ENCODE data around the gene AP2A1. TPM values are rescaled to one million over a fixed set of nuclear protein-coding genes. Genes with fewer than 3 reads are reported as not detected.

The AP2A1 gene
- 31.7 to 63.3 TPM (median 57.1 TPM) in 5 replicates for total RNA-seq (2022; extraction: Qiagen RNA extraction; ENCODE audit: low read depth)

DNA sequence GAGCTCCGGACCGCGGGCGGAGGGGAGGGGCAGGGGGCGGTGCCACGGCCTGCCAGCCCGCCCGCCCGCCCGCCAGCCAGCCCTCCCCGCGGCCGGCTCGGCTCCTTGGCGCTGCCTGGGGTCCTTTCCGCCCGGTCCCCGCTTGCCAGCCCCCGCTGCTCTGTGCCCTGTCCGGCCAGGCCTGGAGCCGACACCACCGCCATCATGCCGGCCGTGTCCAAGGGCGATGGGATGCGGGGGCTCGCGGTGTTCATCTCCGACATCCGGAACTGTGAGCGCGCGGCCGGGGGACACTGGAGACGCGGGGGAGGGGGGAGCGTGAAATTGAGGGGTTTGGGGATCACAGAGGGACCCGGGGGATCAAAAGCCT is at the start of gene AP2A1:
AP2A1 (plus strand) TSS at position 72 of the 370 bp plus-strand sequence; CDS start at position 205, 133 bp downstream.

DNA sequence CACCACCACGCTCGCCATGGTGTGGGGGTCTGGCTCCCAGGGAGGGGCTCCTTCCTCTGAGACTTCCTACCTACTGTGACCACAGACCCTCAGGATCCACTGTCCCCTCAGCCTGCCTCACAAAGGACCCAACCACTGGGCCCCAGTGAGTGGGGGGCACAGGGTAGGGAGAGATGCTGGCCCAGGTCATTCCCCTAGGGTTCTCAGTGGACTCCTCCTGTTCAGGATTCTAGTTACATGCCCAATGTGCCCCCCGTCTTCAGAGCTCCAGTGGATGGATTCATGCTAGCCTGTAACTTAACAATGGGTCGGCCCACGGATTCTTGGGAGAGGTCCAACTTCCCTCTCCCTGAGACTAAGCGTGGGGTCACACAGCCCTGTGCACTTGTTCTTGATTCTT is 3.6 kb upstream of the AP2A1 start, which contains the start of gene TSKS:
TSKS (minus strand) TSS at position 77 of the 400 bp plus-strand sequence; CDS start at position 18, 59 bp downstream.

DNA sequence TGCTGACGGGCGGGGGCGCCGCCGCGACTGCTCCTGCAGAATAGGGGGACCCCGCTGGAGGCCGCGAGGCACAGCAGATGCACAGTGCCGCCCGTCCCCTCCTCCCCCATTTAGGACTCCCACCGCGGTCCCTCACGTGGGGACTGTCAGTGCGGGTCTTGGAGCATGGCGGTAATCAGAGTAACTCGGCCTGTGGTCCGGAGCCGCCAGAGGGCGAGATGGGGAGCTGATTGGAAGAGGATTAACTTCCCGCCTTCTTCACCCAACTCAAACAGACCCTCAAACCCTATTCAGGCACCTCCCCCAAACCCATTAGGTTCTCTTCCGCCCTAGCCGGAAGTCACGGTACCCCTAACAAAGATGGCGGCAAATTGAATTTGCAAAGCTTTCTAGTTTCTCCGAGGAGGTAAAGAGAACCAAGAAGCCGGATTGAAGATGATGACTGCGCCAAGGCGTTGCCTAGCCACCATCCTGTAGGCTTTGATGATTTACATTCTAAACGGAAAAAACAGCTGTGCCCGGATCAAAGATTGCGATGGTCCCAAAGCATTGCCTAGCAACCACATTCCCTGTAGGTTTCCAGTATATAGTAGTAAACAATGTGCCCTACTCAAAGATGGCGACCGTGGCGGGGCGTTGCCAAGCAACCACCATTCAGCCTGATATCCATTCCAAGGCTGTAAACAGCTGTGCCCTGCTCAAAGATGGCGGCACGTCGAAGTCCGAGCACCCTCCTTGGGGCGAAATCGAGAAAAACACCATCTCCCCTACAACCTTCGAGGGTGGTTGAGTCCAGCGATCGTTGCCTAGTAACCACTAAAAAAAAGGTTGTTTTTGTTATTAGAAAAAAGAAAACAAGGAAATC is 46.4 kb downstream of the AP2A1 start, which contains the start of gene FUZ:
FUZ (minus strand) TSS at position 296 of the 865 bp plus-strand sequence; CDS start at position 110, 186 bp downstream.

DNA sequence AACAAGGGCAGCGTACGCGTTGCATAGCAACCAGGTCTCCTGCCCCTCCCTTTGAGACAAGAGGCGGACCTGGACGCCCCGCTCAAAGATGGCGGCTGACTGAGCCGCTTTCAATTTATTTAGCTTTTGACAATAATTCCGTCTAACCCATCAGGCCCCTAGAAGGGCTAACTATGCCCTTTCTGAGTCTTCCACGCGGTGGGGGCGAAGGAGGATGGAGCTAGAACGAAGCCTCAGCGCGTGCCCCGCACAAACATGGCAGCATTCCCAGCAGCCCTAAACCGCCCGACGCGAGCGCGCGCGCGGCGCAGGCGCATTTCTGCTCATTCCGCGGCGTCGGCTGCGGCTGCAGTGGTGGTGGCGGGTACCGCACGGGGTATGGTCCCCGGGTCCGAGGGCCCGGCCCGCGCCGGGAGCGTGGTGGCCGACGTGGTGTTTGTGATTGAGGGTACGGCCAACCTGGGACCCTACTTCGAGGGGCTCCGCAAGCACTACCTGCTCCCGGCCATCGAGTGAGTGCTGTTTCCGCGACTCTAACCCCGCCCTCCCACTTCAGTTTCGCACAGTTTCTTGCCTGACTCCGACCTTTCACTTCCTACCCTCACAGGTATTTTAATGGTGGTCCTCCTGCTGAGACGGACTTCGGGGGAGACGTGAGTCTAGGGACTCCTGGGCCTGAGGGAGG is 51.3 kb downstream of the AP2A1 start, which contains the start of gene MED25:
MED25 (plus strand) TSS at position 326 of the 685 bp plus-strand sequence; CDS start at position 379, 53 bp downstream.

DNA sequence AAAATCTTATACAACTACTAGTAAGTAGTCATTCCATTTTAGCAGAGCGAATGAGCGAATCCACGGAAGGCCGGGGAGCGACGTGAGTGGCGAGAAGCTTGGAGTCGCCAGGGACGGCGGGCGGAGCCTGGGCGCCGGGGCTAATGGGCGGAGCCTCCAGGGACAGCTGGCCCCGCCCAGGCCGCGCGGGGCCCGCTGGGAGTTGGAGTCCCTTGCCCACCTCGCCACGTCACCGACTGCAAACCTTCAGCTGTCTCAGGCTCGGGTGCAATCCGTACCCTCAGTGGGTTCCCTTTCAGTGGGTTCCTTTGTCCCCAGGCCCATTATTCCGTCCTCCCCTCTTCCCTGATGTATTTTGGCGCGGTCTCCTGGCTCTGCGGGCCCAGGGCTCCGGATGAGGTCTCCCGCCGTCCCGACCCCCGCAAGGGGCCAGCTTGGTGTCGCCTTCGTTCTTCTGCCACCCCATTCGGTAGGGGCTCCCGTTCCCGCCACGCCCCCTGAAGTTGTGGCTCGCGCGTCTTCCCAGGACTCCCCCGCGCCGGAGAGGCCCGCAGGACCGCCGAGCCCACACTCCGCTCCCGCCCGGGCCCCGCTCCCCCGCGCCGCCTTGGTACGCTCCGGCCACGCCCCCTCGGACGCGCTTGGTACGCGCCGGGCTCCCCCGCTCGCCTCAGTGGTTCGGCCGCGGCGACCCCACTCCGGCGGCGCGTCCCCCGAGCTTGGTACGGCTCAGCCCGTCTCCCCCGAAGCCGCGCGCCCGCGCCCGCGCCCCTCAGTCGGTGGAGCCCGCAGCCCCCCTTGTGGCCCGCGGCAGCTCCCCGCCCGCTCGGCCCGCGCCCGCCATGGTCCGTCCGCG is 83.9 kb downstream of the AP2A1 start, which contains the start of gene PTOV1:
PTOV1 (plus strand) TSS at position 673 of the 856 bp plus-strand sequence.

Other genes starting within 250 kb of the AP2A1 start
- 2.0 to 2.8 TPM (median 2.7 TPM) in 5 replicates for gene RCN3, start 239.0 kb upstream of the AP2A1 start, total RNA-seq (2022; extraction: Qiagen RNA extraction; ENCODE audit: low read depth)
- 69.9 to 115 TPM (median 107 TPM) in 5 replicates for gene NOSIP, start 186.4 kb upstream of the AP2A1 start, total RNA-seq (2022; extraction: Qiagen RNA extraction; ENCODE audit: low read depth)
- 0.39 to 1.1 TPM (median 0.94 TPM) in 5 replicates for gene PRRG2, start 185.7 kb upstream of the AP2A1 start, total RNA-seq (2022; extraction: Qiagen RNA extraction; ENCODE audit: low read depth)
- 20.1 to 39.3 TPM (median 34.5 TPM) in 5 replicates for gene PRR12, start 175.8 kb upstream of the AP2A1 start, total RNA-seq (2022; extraction: Qiagen RNA extraction; ENCODE audit: low read depth)
- 70.1 to 151 TPM (median 135 TPM) in 5 replicates for gene RRAS, start 126.9 kb upstream of the AP2A1 start, total RNA-seq (2022; extraction: Qiagen RNA extraction; ENCODE audit: low read depth)
- 32.3 to 79.6 TPM (median 75.1 TPM) in 5 replicates for gene SCAF1, start 124.8 kb upstream of the AP2A1 start, total RNA-seq (2022; extraction: Qiagen RNA extraction; ENCODE audit: low read depth)
- gene IRF3, start 101.1 kb upstream of the AP2A1 start, total RNA-seq (2022; extraction: Qiagen RNA extraction; ENCODE audit: low read depth) = 69.2 to 108 TPM (median 102 TPM) in 5 replicates
- 49.1 to 71.5 TPM (median 65.4 TPM) in 5 replicates for gene BCL2L12, start 101.1 kb upstream of the AP2A1 start, total RNA-seq (2022; extraction: Qiagen RNA extraction; ENCODE audit: low read depth)
- gene PRMT1, start 89.7 kb upstream of the AP2A1 start, total RNA-seq (2022; extraction: Qiagen RNA extraction; ENCODE audit: low read depth) = 329 to 426 TPM (median 425 TPM) in 5 replicates
- 2.7 to 6.9 TPM (median 5.7 TPM) in 5 replicates for gene ADM5, start 77.4 kb upstream of the AP2A1 start, total RNA-seq (2022; extraction: Qiagen RNA extraction; ENCODE audit: low read depth)
- gene CPT1C, start 75.9 kb upstream of the AP2A1 start, total RNA-seq (2022; extraction: Qiagen RNA extraction; ENCODE audit: low read depth) = 11.4 to 14.4 TPM (median 13.4 TPM) in 5 replicates
- not detected in 5 replicates for gene TSKS, start 3.7 kb upstream of the AP2A1 start, total RNA-seq (2022; extraction: Qiagen RNA extraction; ENCODE audit: low read depth)
- gene FUZ, start 46.3 kb downstream of the AP2A1 start, total RNA-seq (2022; extraction: Qiagen RNA extraction; ENCODE audit: low read depth) = 9.3 to 17.9 TPM (median 15.0 TPM) in 5 replicates
- 39.7 to 74.7 TPM (median 67.0 TPM) in 5 replicates for gene MED25, start 51.3 kb downstream of the AP2A1 start, total RNA-seq (2022; extraction: Qiagen RNA extraction; ENCODE audit: low read depth)
- 98.8 to 160 TPM (median 149 TPM) in 5 replicates for gene PTOV1, start 84.2 kb downstream of the AP2A1 start, total RNA-seq (2022; extraction: Qiagen RNA extraction; ENCODE audit: low read depth)
- gene PNKP, start 100.6 kb downstream of the AP2A1 start, total RNA-seq (2022; extraction: Qiagen RNA extraction; ENCODE audit: low read depth) = 30.8 to 60.9 TPM (median 51.4 TPM) in 5 replicates
- gene AKT1S1, start 110.4 kb downstream of the AP2A1 start, total RNA-seq (2022; extraction: Qiagen RNA extraction; ENCODE audit: low read depth) = 64.4 to 121 TPM (median 114 TPM) in 5 replicates
- gene TBC1D17, start 110.7 kb downstream of the AP2A1 start, total RNA-seq (2022; extraction: Qiagen RNA extraction; ENCODE audit: low read depth) = 16.6 to 25.0 TPM (median 22.9 TPM) in 5 replicates
- 0.19 to 0.88 TPM (median 0.64 TPM) in 5 replicates for gene IL4I1, start 129.9 kb downstream of the AP2A1 start, total RNA-seq (2022; extraction: Qiagen RNA extraction; ENCODE audit: low read depth)
- 40.4 to 59.5 TPM (median 52.8 TPM) in 5 replicates for gene ATF5, start 162.2 kb downstream of the AP2A1 start, total RNA-seq (2022; extraction: Qiagen RNA extraction; ENCODE audit: low read depth)
- gene NUP62, start 162.5 kb downstream of the AP2A1 start, total RNA-seq (2022; extraction: Qiagen RNA extraction; ENCODE audit: low read depth) = 60.3 to 101 TPM (median 94.7 TPM) in 5 replicates
- gene SIGLEC11, start 194.2 kb downstream of the AP2A1 start, total RNA-seq (2022; extraction: Qiagen RNA extraction; ENCODE audit: low read depth) = 0.08 TPM in 1 of 5 replicates, not detected in the others

All from A549 treated with ZK216348 at 1 μM for 4 hours (cell line).